Breast epithelium (tissue), 4 donors: ENCODE data around the gene XYLT1. TPM values are rescaled to one million over a fixed set of nuclear protein-coding genes. Genes with fewer than 3 reads are reported as not detected.

Experiments used
- DNase-seq, 2 donors: peaks; one replicate each; pipeline ENCODE4 v3.0.0-alpha.2; 2019; ENCODE audit warnings: low spot score in 2 of 2
- H3K27ac ChIP-seq, 2 donors: fragments of 200-600 bp; sonication (generic) in 1 of 2; one replicate each; pipeline ENCODE4 v1.5.1; 2016 to 2019; ENCODE audit warnings: mild to moderate bottlenecking in 1 of 2
- H3K27me3 ChIP-seq, 2 donors: fragments of 200-600 bp; sonication (generic) in 1 of 2; one replicate each; pipeline versions ENCODE4 v1.5.1 to v1.6.0; 2017 to 2019; ENCODE audit warnings: control low read depth in 1 of 2, mild to moderate bottlenecking in 1 of 2
- H3K36me3 ChIP-seq: fragments of 200-600 bp; one replicate; pipeline ENCODE4 v1.5.1; 2019
- H3K4me1 ChIP-seq, 2 donors: fragments of 200-600 bp; sonication (generic); one replicate each; pipeline ENCODE4 v1.5.1; 2016 to 2019; ENCODE audit warnings: control low read depth in 1 of 2
- H3K4me3 ChIP-seq, 3 donors: fragments of 200-600 bp; sonication (generic); 1 replicate in 2 of 3; 2 replicates in 1 of 3; pipeline ENCODE4 v1.5.1; 2016 to 2019; ENCODE audit warnings: mild to moderate bottlenecking in 3 of 3, moderate library complexity in 2 of 3
- H3K9me3 ChIP-seq, 2 donors: fragments of 200-600 bp; sonication (generic) in 1 of 2; one replicate each; pipeline ENCODE4 v1.5.1; 2016 to 2019; ENCODE audit warnings: control low read depth in 1 of 2
- CTCF ChIP-seq, 3 donors: fragments of 450-650 bp; IDR thresholded peaks; one replicate each; pipeline ENCODE4 v1.5.1; 2016 to 2017; ENCODE audit warnings: antibody characterized with exemption in 3 of 3, mild to moderate bottlenecking in 3 of 3, moderate library complexity in 3 of 3
- POLR2A ChIP-seq: fragments of 450-650 bp; IDR thresholded peaks from one replicate; pipeline ENCODE4 v1.6.1; 2016; ENCODE audit warnings: antibody characterized with exemption, mild to moderate bottlenecking, moderate library complexity
- POLR2AphosphoS5 ChIP-seq, 3 donors: sonication (generic); formaldehyde crosslinking; IDR thresholded peaks; one replicate each; pipeline ENCODE4 v1.6.1; 2017; ENCODE audit warnings: antibody characterized with exemption in 3 of 3
- intact Hi-C: fragments of 100-400 bp; cut with DNase I; formaldehyde crosslinking; loops from one replicate; pipeline ENCODE4 v1.15.1; 2023; ENCODE audit warnings: low total_unique reads
- total RNA-seq, 3 donors: library from RNA; depleted of rRNA; stranded (reverse); fragments of >200 nt; gene quantifications; one replicate each; pipeline ENCODE4 v1.1.0, GENCODE V29; 2016

Gene XYLT1
- total RNA-seq, 3 donors from 2014 or later: 11.9 to 32.8 (median 13.8) TPM

- Histone ChIP-seq H3K27ac (no peak overlapping the region), H3K27me3 (no peaks in the 10 kb centered on the region), H3K4me3 (no peak overlapping the region), H3K9me3 (no peaks in the 10 kb centered on the region), H3K4me1 (peaks cover 0 to under 1% of the 10 kb centered on the region in 2 donors), H3K36me3 (no peaks in the 10 kb centered on the region)
- no peak for DNase-seq
- TF ChIP-seq POLR2AphosphoS5 (IDR thresholded peaks at IDR 0.05): no peak
- TF ChIP-seq POLR2A: no peak
- TF ChIP-seq CTCF (IDR thresholded peaks at IDR 0.05): no peak
- intact Hi-C loops: no loop called here
Observed at GRCh38 chr16:17358846-17359245, 111.9 kb downstream of the XYLT1 start.

- no peak for DNase-seq
- intact Hi-C loops: no loop called here
- TF ChIP-seq POLR2A (no peak), CTCF (IDR thresholded peaks at IDR 0.05) (no peak), POLR2AphosphoS5 (IDR thresholded peaks at IDR 0.05) (no peak)
- H3K27ac ChIP-seq: no peak overlapping the region
- H3K27me3 ChIP-seq: no peaks in the 10 kb centered on the region
- no peaks in the 10 kb centered on the region for H3K4me1 ChIP-seq
- H3K9me3 ChIP-seq: no peaks in the 10 kb centered on the region
- no peak overlapping the region for H3K4me3 ChIP-seq
- H3K36me3 ChIP-seq: no peaks in the 10 kb centered on the region
Observed at GRCh38 chr16:17358355-17358754, 112.4 kb downstream of the XYLT1 start.

GRCh38 chr16:17357307-17358062, 113.3 kb downstream of the XYLT1 start:
- no peak for TF ChIP-seq POLR2AphosphoS5 (IDR thresholded peaks at IDR 0.05)
- no peaks in the 10 kb centered on the region for H3K27me3 ChIP-seq
- intact Hi-C loops: no loop called here
- no peaks in the 10 kb centered on the region for H3K36me3 ChIP-seq
- H3K27ac ChIP-seq: no peak overlapping the region
- no peaks in the 10 kb centered on the region for H3K4me1 ChIP-seq
- no peak overlapping the region for H3K4me3 ChIP-seq
- no peak for DNase-seq
- H3K9me3 ChIP-seq: no peaks in the 10 kb centered on the region

GRCh38 chr16:17356243-17356933, 114.4 kb downstream of the XYLT1 start:
- intact Hi-C loops: no loop called here
- Histone ChIP-seq H3K27ac (no peak overlapping the region), H3K9me3 (no peaks in the 10 kb centered on the region), H3K4me3 (no peak overlapping the region), H3K27me3 (no peaks in the 10 kb centered on the region), H3K36me3 (no peaks in the 10 kb centered on the region), H3K4me1 (no peaks in the 10 kb centered on the region)
- no peak for TF ChIP-seq POLR2AphosphoS5 (IDR thresholded peaks at IDR 0.05)
- TF ChIP-seq POLR2A: no peak
- no peak for TF ChIP-seq CTCF (IDR thresholded peaks at IDR 0.05)
- no peak for DNase-seq

GRCh38 chr16:17354685-17355084, 116.1 kb downstream of the XYLT1 start:
- no peak for DNase-seq
- Histone ChIP-seq H3K4me3 (no peak overlapping the region), H3K4me1 (no peaks in the 10 kb centered on the region), H3K27ac (no peak overlapping the region), H3K36me3 (no peaks in the 10 kb centered on the region), H3K9me3 (no peaks in the 10 kb centered on the region), H3K27me3 (no peaks in the 10 kb centered on the region)
- intact Hi-C loops: no loop called here
- no peak for TF ChIP-seq POLR2A

GRCh38 chr16:17354141-17354601, 116.6 kb downstream of the XYLT1 start:
- H3K4me3 ChIP-seq: no peak overlapping the region
- H3K36me3 ChIP-seq: no peaks in the 10 kb centered on the region
- TF ChIP-seq CTCF (IDR thresholded peaks at IDR 0.05): no peak
- no peak for TF ChIP-seq POLR2A
- TF ChIP-seq POLR2AphosphoS5 (IDR thresholded peaks at IDR 0.05): no peak
- H3K9me3 ChIP-seq: no peaks in the 10 kb centered on the region
- no peak overlapping the region for H3K27ac ChIP-seq
- no peaks in the 10 kb centered on the region for H3K4me1 ChIP-seq
- intact Hi-C loops: no loop called here
- DNase-seq: no peak
- no peaks in the 10 kb centered on the region for H3K27me3 ChIP-seq
